DOHH2 (cell line): ENCODE results near the gene STK32B.

Experiments
- H3F3A ChIP-seq: fragments of 200-600 bp; sonication (generic), shearing (Covaris generic); 2 replicates; pipeline ENCODE4 v1.6.0; 2016; ENCODE audit warnings: antibody characterized with exemption, mild to moderate bottlenecking; ENCODE audit not compliant: control insufficient read depth, insufficient read depth
- H3K27ac ChIP-seq: fragments of 200-600 bp; sonication (generic); 2 replicates; pipeline ENCODE4 v1.5.1; 2014; ENCODE audit warnings: low read depth, mild to moderate bottlenecking, low read length, moderate library complexity
- H3K27me3 ChIP-seq: fragments of 200-600 bp; sonication (generic); 2 replicates; pipeline ENCODE4 v1.6.1; 2014; ENCODE audit warnings: mild to moderate bottlenecking, low read length, mixed read lengths; ENCODE audit not compliant: control insufficient read depth
- H3K36me3 ChIP-seq: fragments of 200-600 bp; sonication (generic); 2 replicates; pipeline ENCODE4 v1.6.1; 2014; ENCODE audit warnings: mild to moderate bottlenecking, low read length, moderate library complexity, mixed read lengths; ENCODE audit not compliant: control insufficient read depth
- H3K4me1 ChIP-seq: fragments of 200-600 bp; sonication (generic); 2 replicates; pipeline ENCODE4 v1.6.1; 2014; ENCODE audit warnings: mild to moderate bottlenecking, low read length, mixed read lengths; ENCODE audit not compliant: control insufficient read depth
- H3K4me2 ChIP-seq: fragments of 200-600 bp; sonication (generic); 2 replicates; pipeline ENCODE4 v1.6.0; 2014; ENCODE audit warnings: mild to moderate bottlenecking, low read length, moderate library complexity
- H3K4me3 ChIP-seq: fragments of 200-600 bp; sonication (generic); 2 replicates; pipeline ENCODE4 v1.5.1; 2014; ENCODE audit warnings: mild to moderate bottlenecking, low read length, mixed read lengths
- H3K79me2 ChIP-seq: fragments of 200-600 bp; sonication (generic); 2 replicates; pipeline ENCODE4 v1.6.1; 2014; ENCODE audit warnings: mild to moderate bottlenecking, low read length, mixed read lengths; ENCODE audit not compliant: control insufficient read depth
- H3K9me2 ChIP-seq: fragments of 200-600 bp; sonication (generic); replicated peaks from 2 replicates; pipeline ENCODE4 v1.6.1; 2014; ENCODE audit warnings: mild to moderate bottlenecking, low read length, mixed read lengths; ENCODE audit not compliant: control insufficient read depth
- H3K9me3 ChIP-seq: fragments of 200-600 bp; sonication (generic); 2 replicates; pipeline ENCODE4 v1.6.1; 2014; ENCODE audit warnings: antibody characterized with exemption, low read length, mixed read lengths; ENCODE audit not compliant: control insufficient read depth, insufficient read depth
- H4K20me1 ChIP-seq: fragments of 200-600 bp; sonication (generic); 2 replicates; pipeline ENCODE4 v1.6.0; 2014; ENCODE audit warnings: low read depth, mild to moderate bottlenecking, antibody characterized with exemption, low read length, moderate library complexity; ENCODE audit not compliant: control insufficient read depth, insufficient read depth
- CTCF ChIP-seq: fragments of 200-600 bp; sonication (generic); IDR thresholded peaks from one replicate; pipeline ENCODE4 v1.5.1; 2014; ENCODE audit warnings: antibody characterized with exemption, mild to moderate bottlenecking, low read depth, low read length; ENCODE audit not compliant: poor library complexity, severe bottlenecking
- EZH2phosphoT487 ChIP-seq: fragments of 200-600 bp; sonication (generic); IDR thresholded peaks from 2 replicates; pipeline ENCODE4 v1.6.1; 2017; ENCODE audit warnings: borderline replicate concordance, mild to moderate bottlenecking, antibody characterized with exemption, low read length, moderate library complexity, mixed read lengths

STK32B gene

GRCh38 chr4:5120468-5120867 lies 69.2 kb downstream of the STK32B start:
- H3K36me3 ChIP-seq = no peaks in the 10 kb centered on the region
- H3K4me2 ChIP-seq = no peak overlapping the region
- no peak overlapping the region for H3K27ac ChIP-seq
- no peaks in the 10 kb centered on the region for H4K20me1 ChIP-seq
- peaks cover 6% of the 10 kb centered on the region; the same call in 1 of the 2 replicates for H3K9me3 ChIP-seq
- no peaks in the 10 kb centered on the region for H3F3A ChIP-seq
- TF ChIP-seq CTCF (no peak), EZH2phosphoT487 (no peak)
- no peaks in the 10 kb centered on the region for H3K79me2 ChIP-seq
- H3K4me3 ChIP-seq = no peak overlapping the region
- no peaks in the 10 kb centered on the region for H3K4me1 ChIP-seq
- no peaks in the 10 kb centered on the region for H3K9me2 ChIP-seq
- no peaks in the 10 kb centered on the region for H3K27me3 ChIP-seq

GRCh38 chr4:5122114-5122513 lies 70.8 kb downstream of the STK32B start:
- peaks cover 6% of the 10 kb centered on the region; the same call in 1 of the 2 replicates for H3K9me3 ChIP-seq
- no peak overlapping the region for H3K27ac ChIP-seq
- H4K20me1 ChIP-seq = no peaks in the 10 kb centered on the region
- H3K4me1 ChIP-seq = no peaks in the 10 kb centered on the region
- no peaks in the 10 kb centered on the region for H3F3A ChIP-seq
- H3K4me3 ChIP-seq = no peak overlapping the region
- H3K36me3 ChIP-seq = no peaks in the 10 kb centered on the region
- no peaks in the 10 kb centered on the region for H3K9me2 ChIP-seq
- TF ChIP-seq EZH2phosphoT487 (no peak), CTCF (no peak)
- H3K4me2 ChIP-seq = no peak overlapping the region
- no peaks in the 10 kb centered on the region for H3K27me3 ChIP-seq
- no peaks in the 10 kb centered on the region for H3K79me2 ChIP-seq

- Histone ChIP-seq H3K9me3 (peaks cover 6% of the 10 kb centered on the region; the same call in 1 of the 2 replicates), H3F3A (no peaks in the 10 kb centered on the region), H3K27ac (no peak overlapping the region), H3K4me1 (no peaks in the 10 kb centered on the region), H3K79me2 (no peaks in the 10 kb centered on the region), H3K4me3 (no peak overlapping the region), H4K20me1 (no peaks in the 10 kb centered on the region), H3K36me3 (no peaks in the 10 kb centered on the region), H3K27me3 (no peaks in the 10 kb centered on the region), H3K9me2 (no peaks in the 10 kb centered on the region), H3K4me2 (no peak overlapping the region)
- TF ChIP-seq CTCF = no peak
These were observed 73.6 kb downstream of the STK32B start for GRCh38 chr4:5124876-5125275.

GRCh38 chr4:5125321-5125720 lies 74.0 kb downstream of the STK32B start:
- H3K4me1 ChIP-seq = no peaks in the 10 kb centered on the region
- H3K79me2 ChIP-seq = no peaks in the 10 kb centered on the region
- H3K27me3 ChIP-seq = no peaks in the 10 kb centered on the region
- no peaks in the 10 kb centered on the region for H3K36me3 ChIP-seq
- H4K20me1 ChIP-seq = no peaks in the 10 kb centered on the region
- H3F3A ChIP-seq = no peaks in the 10 kb centered on the region
- H3K27ac ChIP-seq = no peak overlapping the region
- no peak overlapping the region for H3K4me2 ChIP-seq
- TF ChIP-seq EZH2phosphoT487 = no peak
- no peak for TF ChIP-seq CTCF
- H3K4me3 ChIP-seq = no peak overlapping the region
- peaks cover 6% of the 10 kb centered on the region; the same call in 1 of the 2 replicates for H3K9me3 ChIP-seq
- H3K9me2 ChIP-seq = no peaks in the 10 kb centered on the region
